ENCODE data around the gene ZSCAN30. TPM values are rescaled to one million over a fixed set of nuclear protein-coding genes. Genes with fewer than 3 reads are reported as not detected.

Gene ZSCAN30
- total and polyA plus RNA-seq, 7 experiments from 2014 or later = 5.5 to 23.2 (median 16.1) TPM

- Histone ChIP-seq H3K36me3 (ENCODE audit: control insufficient read depth in 2 of 3, insufficient read depth in 3 of 3, low read length in 3 of 3) (peaks cover 22 to 75% (median 36%) of the 10 kb centered on the region in 3 experiments), H3K9me3 (ENCODE audit: control insufficient read depth in 2 of 3, low read length in 3 of 3) (no peaks in the 10 kb centered on the region), H3K4me3 (ENCODE audit: low read length) (no peak overlapping the region), H3K27ac (ENCODE audit: low read depth, low read length) (no peak overlapping the region), H3K4me1 (ENCODE audit: control insufficient read depth in 2 of 2, insufficient read depth in 2 of 2, low read length in 2 of 2) (peaks cover 9 to 17% of the 10 kb centered on the region in 2 donors), H3K27me3 (ENCODE audit: control insufficient read depth in 2 of 2, insufficient read depth in 2 of 2, low read length in 2 of 2) (no peaks in the 10 kb centered on the region)
- POLR2A ChIA-PET = interaction anchor here (1.0 to 3.0 kb wide), 4 partner anchors 23 to 108 kb away, joined by 3 to 14 read pairs (median 4); partner anchors contain the start of gene ZSCAN30
- H3K36me3 Mint-ChIP-seq = peaks cover 41 to 72% (median 62%) of the 10 kb centered on the region in 5 donors
- H3K27ac Mint-ChIP-seq = peak overlapping the region in 3 of 9 donors; percentile 14 to 66 (median 51)
- H3K4me3 Mint-ChIP-seq = no peak overlapping the region
- ATAC-seq (no peak), DNase-seq (no peak)
- peaks cover 0 to 40% (median 7%) of the 10 kb centered on the region in 11 donors for H3K9me3 Mint-ChIP-seq
- CTCF ChIA-PET = no interaction called here
- H3K4me1 Mint-ChIP-seq = peaks cover 9 to 48% (median 38%) of the 10 kb centered on the region in 7 donors
- H3K27me3 Mint-ChIP-seq = no peaks in the 10 kb centered on the region
- intact Hi-C loops (cut with micrococcal nuclease) = loop anchor here in 1 of 2 donors (5.0 kb wide), 1 partner anchor 338 kb away; the partner anchor contains the start of gene GALNT1
Measured at GRCh38 chr18:35244671-35245070, 45.4 kb downstream of the ZSCAN30 start.

DNA sequence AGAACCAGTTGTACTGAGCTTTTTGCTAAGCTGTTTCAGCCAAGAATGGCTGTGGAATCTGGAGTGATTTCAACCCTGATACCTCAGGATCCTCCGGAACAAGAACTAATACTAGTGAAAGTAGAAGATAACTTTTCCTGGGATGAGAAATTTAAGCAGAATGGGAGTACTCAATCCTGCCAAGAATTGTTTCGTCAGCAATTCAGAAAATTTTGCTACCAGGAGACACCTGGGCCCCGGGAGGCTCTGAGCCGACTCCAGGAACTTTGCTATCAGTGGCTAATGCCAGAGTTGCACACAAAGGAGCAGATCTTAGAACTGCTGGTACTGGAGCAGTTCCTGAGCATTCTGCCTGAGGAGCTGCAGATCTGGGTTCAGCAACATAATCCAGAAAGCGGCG is 47.6 kb downstream of the ZSCAN30 start:
- peaks cover 16 to 48% (median 38%) of the 10 kb centered on the region in 7 donors for H3K4me1 Mint-ChIP-seq
- no peaks in the 10 kb centered on the region for H3K27me3 ChIP-seq (ENCODE audit: control insufficient read depth in 2 of 2, insufficient read depth in 2 of 2, low read length in 2 of 2)
- ChIA-PET CTCF (interaction anchor here (0.7 kb wide), 1 partner anchor 11 kb away, joined by 3 read pairs; no protein-coding TSS in a partner anchor), POLR2A (interaction anchor here (1.2 kb wide), 1 partner anchor 101 kb away, joined by 5 read pairs; the partner anchor contains the start of gene ZNF24)
- H3K4me3 ChIP-seq (ENCODE audit: low read length) = no peak overlapping the region
- no peaks in the 10 kb centered on the region for H3K27me3 Mint-ChIP-seq
- no peaks in the 10 kb centered on the region for H3K9me3 ChIP-seq (ENCODE audit: control insufficient read depth in 2 of 3, low read length in 3 of 3)
- H3K9me3 Mint-ChIP-seq = peaks cover 0 to 35% (median 7%) of the 10 kb centered on the region in 11 donors
- H3K27ac ChIP-seq (ENCODE audit: low read depth, low read length) = peak overlapping the region; percentile 17
- peak overlapping the region in 4 of 9 donors; percentile 12 to 98 (median 76) for H3K27ac Mint-ChIP-seq
- DNase-seq = no peak
- peak overlapping the region in 6 of 10 donors; percentile 7 to 98 (median 96) for H3K4me3 Mint-ChIP-seq
- ATAC-seq = no peak
- peaks cover 33 to 53% (median 48%) of the 10 kb centered on the region in 5 donors for H3K36me3 Mint-ChIP-seq
- H3K36me3 ChIP-seq (ENCODE audit: control insufficient read depth in 2 of 3, insufficient read depth in 3 of 3, low read length in 3 of 3) = peaks cover 18 to 59% (median 36%) of the 10 kb centered on the region in 3 experiments
- intact Hi-C loops (cut with micrococcal nuclease) = loop anchor here in 1 of 2 donors (5.0 kb wide), 1 partner anchor 340 kb away; the partner anchor contains the start of gene GALNT1
- H3K4me1 ChIP-seq (ENCODE audit: control insufficient read depth in 2 of 2, insufficient read depth in 2 of 2, low read length in 2 of 2) = peaks cover 9 to 17% of the 10 kb centered on the region in 2 donors

DNA sequence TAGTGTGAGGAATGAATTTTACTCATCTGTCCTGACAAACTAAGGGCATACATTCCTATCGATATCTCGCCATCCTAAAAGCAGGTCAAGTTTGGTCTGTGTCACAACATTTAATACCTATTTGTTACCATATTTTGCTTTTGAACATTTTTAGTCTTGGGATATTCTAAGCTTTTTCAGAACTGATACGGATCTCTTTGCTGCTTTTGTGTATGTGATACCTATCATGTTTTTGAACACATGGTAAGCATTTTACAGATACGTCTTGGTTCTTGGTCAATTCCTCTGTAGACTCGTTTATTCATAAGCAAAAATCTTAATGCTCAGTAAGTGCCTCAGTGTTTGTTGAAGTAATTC is 48.6 kb downstream of the ZSCAN30 start:
- Mint-ChIP-seq H3K27me3 (no peaks in the 10 kb centered on the region), H3K9me3 (peaks cover 0 to 28% (median 6%) of the 10 kb centered on the region in 11 donors), H3K4me1 (peaks cover 16 to 42% (median 32%) of the 10 kb centered on the region in 7 donors), H3K4me3 (peak overlapping the region; percentile 88 to 98 (median 96)), H3K36me3 (peaks cover 28 to 43% (median 38%) of the 10 kb centered on the region in 5 donors), H3K27ac (peak overlapping the region; percentile 90 to 99 (median 98))
- ATAC-seq (no peak), DNase-seq (peak in 3 of 9 donors; percentile 4 to 23 (median 20))
- ChIA-PET CTCF (no interaction called here), POLR2A (interaction anchor here (1.0 to 3.0 kb wide), 10 partner anchors 10 to 731 kb away, joined by 3 to 17 read pairs (median 6); partner anchors contain the start of genes MAPRE2, RMP24, ZNF24 and ZSCAN30)
- peak overlapping the region; percentile 97 for H3K27ac ChIP-seq (ENCODE audit: low read depth, low read length)
- no peaks in the 10 kb centered on the region for H3K27me3 ChIP-seq (ENCODE audit: control insufficient read depth in 2 of 2, insufficient read depth in 2 of 2, low read length in 2 of 2)
- H3K9me3 ChIP-seq (ENCODE audit: control insufficient read depth in 2 of 3, low read length in 3 of 3) = no peaks in the 10 kb centered on the region
- intact Hi-C loops (cut with micrococcal nuclease) = loop anchor here (1.0 to 5.0 kb wide), 9 partner anchors 211 to 892 kb away; partner anchors contain the start of genes GALNT1 (in 2 of the 2), ELP2 (in 1 of the 2), RMP24 (in 1 of the 2) and SLC39A6 (in 1 of the 2)
- peaks cover 9 to 17% of the 10 kb centered on the region in 2 donors for H3K4me1 ChIP-seq (ENCODE audit: control insufficient read depth in 2 of 2, insufficient read depth in 2 of 2, low read length in 2 of 2)
- peak overlapping the region; percentile 94 for H3K4me3 ChIP-seq (ENCODE audit: low read length)
- H3K36me3 ChIP-seq (ENCODE audit: control insufficient read depth in 2 of 3, insufficient read depth in 3 of 3, low read length in 3 of 3) = peaks cover 18 to 50% (median 26%) of the 10 kb centered on the region in 3 experiments

- peaks cover 16 to 41% (median 31%) of the 10 kb centered on the region in 7 donors for H3K4me1 Mint-ChIP-seq
- Histone ChIP-seq H3K4me1 (ENCODE audit: control insufficient read depth in 2 of 2, insufficient read depth in 2 of 2, low read length in 2 of 2) (peaks cover 9 to 17% of the 10 kb centered on the region in 2 donors), H3K27ac (ENCODE audit: low read depth, low read length) (peak within 1 kb of the TSS; percentile 97), H3K4me3 (ENCODE audit: low read length) (peak within 1 kb of the TSS; percentile 94), H3K9me3 (ENCODE audit: control insufficient read depth in 2 of 3, low read length in 3 of 3) (no peaks in the 10 kb centered on the region), H3K36me3 (ENCODE audit: control insufficient read depth in 2 of 3, insufficient read depth in 3 of 3, low read length in 3 of 3) (peaks cover 16 to 44% (median 21%) of the 10 kb centered on the region in 3 experiments), H3K27me3 (ENCODE audit: control insufficient read depth in 2 of 2, insufficient read depth in 2 of 2, low read length in 2 of 2) (no peaks in the 10 kb centered on the region)
- ChIA-PET POLR2A (interaction anchor here (0.6 to 3.0 kb wide), 14 partner anchors 9 to 732 kb away, joined by 3 to 17 read pairs (median 5); partner anchors contain the start of genes MAPRE2, RMP24, ZNF24 and ZNF396), CTCF (interaction anchor here (0.7 to 1.2 kb wide), 2 partner anchors 26 to 223 kb away, joined by 3 to 4 read pairs; no protein-coding TSS in a partner anchor)
- no peaks in the 10 kb centered on the region for H3K27me3 Mint-ChIP-seq
- DNase-seq = peak; percentile 87 to 96 (median 91)
- H3K4me3 Mint-ChIP-seq = peak within 1 kb of the TSS; percentile 88 to 98 (median 96)
- intact Hi-C loops (cut with micrococcal nuclease) = loop anchor here (1.0 to 5.0 kb wide), 18 partner anchors 10 to 892 kb away; partner anchors contain the start of genes ELP2 (in 2 of the 2), GALNT1 (in 2 of the 2), INO80C (in 2 of the 2) and MAPRE2 (in 2 of the 2)
- H3K9me3 Mint-ChIP-seq = peaks cover 0 to 24% (median 6%) of the 10 kb centered on the region in 11 donors
- ATAC-seq = peak; percentile 99
- H3K36me3 Mint-ChIP-seq = peaks cover 24 to 37% (median 32%) of the 10 kb centered on the region in 5 donors
- peak within 1 kb of the TSS; percentile 90 to 99 (median 98) for H3K27ac Mint-ChIP-seq
Measured at GRCh38 chr18:35240664-35241447, 49.2 kb downstream of the ZSCAN30 start, which contains the start of gene ZNF397. Gene ZNF397, plus strand, starts transcription at chr18:35241034. Its CDS starts 1,437 bp downstream, at chr18:35242471.

GRCh38 chr18:35239314-35239713 is 50.7 kb downstream of the ZSCAN30 start:
- ChIA-PET CTCF (interaction anchor here (0.7 kb wide), 1 partner anchor 105 kb away, joined by 3 read pairs; the partner anchor contains the start of gene ZNF24), POLR2A (interaction anchor here (1.1 to 3.0 kb wide), 8 partner anchors 7 to 212 kb away, joined by 3 to 17 read pairs (median 6); partner anchors contain the start of genes MAPRE2, ZNF24 and ZSCAN30)
- intact Hi-C loops (cut with micrococcal nuclease) = no loop called here

More at GRCh38 chr18:35239314-35239713, 50.7 kb downstream of the ZSCAN30 start:
- peak overlapping the region in 3 of 9 donors; percentile 17 to 70 (median 43) for H3K27ac Mint-ChIP-seq
- Histone ChIP-seq H3K4me1 (ENCODE audit: control insufficient read depth in 2 of 2, insufficient read depth in 2 of 2, low read length in 2 of 2) (peaks cover 9 to 17% of the 10 kb centered on the region in 2 donors), H3K27me3 (ENCODE audit: control insufficient read depth in 2 of 2, insufficient read depth in 2 of 2, low read length in 2 of 2) (no peaks in the 10 kb centered on the region), H3K9me3 (ENCODE audit: control insufficient read depth in 2 of 3, low read length in 3 of 3) (no peaks in the 10 kb centered on the region), H3K36me3 (ENCODE audit: control insufficient read depth in 2 of 3, insufficient read depth in 3 of 3, low read length in 3 of 3) (peaks cover 10 to 28% (median 10%) of the 10 kb centered on the region in 3 experiments), H3K4me3 (ENCODE audit: low read length) (no peak overlapping the region), H3K27ac (ENCODE audit: low read depth, low read length) (no peak overlapping the region)
- H3K9me3 Mint-ChIP-seq = peaks cover 0 to 9% (median 1%) of the 10 kb centered on the region in 11 donors
- peaks cover 12 to 34% (median 22%) of the 10 kb centered on the region in 7 donors for H3K4me1 Mint-ChIP-seq
- H3K36me3 Mint-ChIP-seq = peaks cover 9 to 22% (median 17%) of the 10 kb centered on the region in 5 donors
- peak overlapping the region in 8 of 10 donors; percentile 6 to 65 (median 24) for H3K4me3 Mint-ChIP-seq
- H3K27me3 Mint-ChIP-seq = no peaks in the 10 kb centered on the region
- ATAC-seq (no peak), DNase-seq (no peak)
